GM12878 (cell line): ENCODE data around the gene MID1. TPM values are rescaled to one million over a fixed set of nuclear protein-coding genes. Genes with fewer than 3 reads are reported as not detected.

Experiments
- ATAC-seq: fragments of 200-7000 bp; cut with Tn5 transposase; 3 replicates; pipeline ENCODE4 v1.9.1; 2020; ENCODE audit warnings: mild to moderate bottlenecking, moderate library complexity
- BruUV-seq: library from RNA; stranded (reverse); fragments of 400-500 nt; replicated peaks from 2 replicates; lab custom pipeline; 2021; lab: Mats Ljungman, UMichigan
- CTCF ChIA-PET: fragments of 300-600 bp; sonication (Branson Sonifier 250); formaldehyde crosslinking; extraction: SDS; loops from one replicate; lab custom pipeline; 2021; ENCODE audit warnings: inconsistent platforms; lab: Yijun Ruan, JAX
- POLR2A ChIA-PET: fragments of 350-600 bp; formaldehyde crosslinking; extraction: SDS; loops from one replicate; lab custom pipeline; 2021; ENCODE audit warnings: inconsistent platforms; lab: Charles Lee
- RAD21 ChIA-PET: fragments of 300-600 bp; sonication (Branson Sonifier 250); formaldehyde crosslinking; loops from one replicate; lab custom pipeline; 2023; ENCODE audit warnings: antibody characterized with exemption; ENCODE audit not compliant: unreplicated experiment; lab: Charles Lee
- SMC1A ChIA-PET: fragments of 300-600 bp; sonication (Branson Sonifier 250); formaldehyde crosslinking; loops from one replicate; lab custom pipeline; 2023; ENCODE audit not compliant: unreplicated experiment, uncharacterized antibody; lab: Charles Lee
- DNase-seq: peaks from one replicate; pipeline ENCODE4 v3.0.0-alpha.2; 2011; ENCODE audit warnings: low read depth, low spot score
- FAIRE-seq: peaks from 3 replicates; lab custom pipeline; 2011; peaks lifted over from hg19 to GRCh38; lab: Jason Lieb, UNC
- H2AFZ ChIP-seq: 2 replicates; pipeline ENCODE4 v1.6.0; 2011; ENCODE audit warnings: low read depth, low read length, control low read depth; ENCODE audit not compliant: control insufficient read depth
- H3K27ac ChIP-seq: 2 replicates; pipeline ENCODE4 v1.5.1; 2011; ENCODE audit warnings: control low read depth; ENCODE audit not compliant: control insufficient read depth, insufficient read depth
- H3K27me3 ChIP-seq, 2 experiments: replicated peaks in 1 of 2; 2 replicates each; pipeline versions ENCODE4 v1.6.0 to v1.6.1; 2011; ENCODE audit warnings: low read length in 1 of 2; ENCODE audit not compliant: control insufficient read depth in 2 of 2, insufficient read depth in 2 of 2
- H3K36me3 ChIP-seq, 2 experiments: 2 replicates each; pipeline ENCODE4 v1.5.1; 2011; ENCODE audit warnings: low read length in 1 of 2; ENCODE audit not compliant: control insufficient read depth in 2 of 2, insufficient read depth in 2 of 2
- H3K4me1 ChIP-seq: 2 replicates; pipeline ENCODE4 v1.6.1; 2011; ENCODE audit warnings: mild to moderate bottlenecking, low read length, moderate library complexity, mixed read lengths; ENCODE audit not compliant: control insufficient read depth, insufficient read depth
- H3K4me2 ChIP-seq: 2 replicates; pipeline ENCODE4 v1.6.0; 2011; ENCODE audit warnings: control low read depth; ENCODE audit not compliant: control insufficient read depth, insufficient read depth
- H3K4me3 ChIP-seq: fragments of 200-600 bp; sonication (generic); 2 replicates; pipeline ENCODE4 v1.5.1; 2016
- H3K79me2 ChIP-seq: 2 replicates; pipeline ENCODE4 v1.6.0; 2011; ENCODE audit warnings: low read length; ENCODE audit not compliant: control insufficient read depth, insufficient read depth
- H3K9ac ChIP-seq: 2 replicates; pipeline ENCODE4 v1.8.0; 2011; ENCODE audit warnings: low read length, control low read depth, mixed read lengths; ENCODE audit not compliant: control insufficient read depth, insufficient read depth
- H3K9me3 ChIP-seq: replicated peaks from 3 replicates; pipeline ENCODE4 v1.5.1; 2011; ENCODE audit warnings: mild to moderate bottlenecking, low read length; ENCODE audit not compliant: control insufficient read depth, insufficient read depth
- H4K20me1 ChIP-seq: 2 replicates; pipeline ENCODE4 v1.6.0; 2011; ENCODE audit not compliant: control insufficient read depth, insufficient read depth
- BHLHE40 ChIP-seq, 2 experiments: fragments of 450-650 bp in 1 of 2; IDR thresholded peaks; 2 replicates each; pipeline ENCODE4 v1.6.1; 2011 to 2017; ENCODE audit warnings: low read depth in 2 of 2, borderline replicate concordance in 1 of 2, improper control_type of control experiment in 1 of 2, low read length in 1 of 2, mild to moderate bottlenecking in 1 of 2
- GABPA ChIP-seq: IDR thresholded peaks from 2 replicates; pipeline ENCODE4 v1.6.1; 2014; ENCODE audit warnings: antibody characterized with exemption, low read depth, mild to moderate bottlenecking, inconsistent platforms
- KAT2A ChIP-seq: conservative IDR thresholded peaks from 2 replicates; pipeline ENCODE4 v1.6.1; 2011; ENCODE audit warnings: low read depth, low read length; ENCODE audit not compliant: control insufficient read depth
- KDM1A ChIP-seq: fragments of 200-600 bp; sonication (generic); IDR thresholded peaks from 2 replicates; pipeline ENCODE4 v1.6.1; 2016; ENCODE audit warnings: borderline replicate concordance
- KLF5 ChIP-seq: fragments of 450-650 bp; IDR thresholded peaks from 2 replicates; pipeline ENCODE4 v1.6.1; 2014; ENCODE audit warnings: mild to moderate bottlenecking; ENCODE audit not compliant: partially characterized antibody
- RCOR1 ChIP-seq: conservative IDR thresholded peaks from 2 replicates; pipeline ENCODE4 v1.6.1; 2012; ENCODE audit warnings: low read depth, low read length, improper control_type of control experiment
- SREBF2 ChIP-seq: IDR thresholded peaks from 2 replicates; pipeline ENCODE4 v1.6.1; 2012; ENCODE audit warnings: mild to moderate bottlenecking, low read length
- TARDBP ChIP-seq: IDR thresholded peaks from 2 replicates; pipeline ENCODE4 v1.6.1; 2016; ENCODE audit warnings: borderline replicate concordance
- TBL1XR1 ChIP-seq: IDR thresholded peaks from 2 replicates; pipeline ENCODE4 v1.6.1; 2012; ENCODE audit warnings: low read depth, low read length, improper control_type of control experiment
- USF1 ChIP-seq: IDR thresholded peaks from 2 replicates; pipeline ENCODE4 v1.6.1; 2011; ENCODE audit warnings: borderline replicate concordance, low read depth, mild to moderate bottlenecking, moderate library complexity, mixed read lengths, low read length; ENCODE audit not compliant: insufficient read depth; ENCODE audit errors: extremely low read length
- in situ Hi-C: fragments of 300-500 bp; cut with MboI; formaldehyde crosslinking; loops from 9 replicates; pipeline ENCODE4 v1.14.3; 2018; ENCODE audit warnings: mixed read lengths
- intact Hi-C: fragments of 100-400 bp; cut with micrococcal nuclease; formaldehyde crosslinking; loops from one replicate; pipeline ENCODE4 v1.14.2; 2022; ENCODE audit not compliant: unreplicated experiment
- polyA plus RNA-seq, 11 experiments: library from polyadenylated mRNA; depleted of rRNA in 4 of 11; unstranded in 6 of 11; stranded (reverse) in 5 of 11; fragments of >200 nt; fragmentation: Nextera tagmentation in 4 of 11; fragmentation: Illumina TruSeq in 1 of 11; extraction: Ambion mirVana in 4 of 11; extraction: Trizol in 1 of 11; gene quantifications; 1 replicate in 1 of 11; 2 replicates in 10 of 11; pipeline versions ENCODE4 v1.2.1 to v1.2.3, GENCODE V29; 2011 to 2016; ENCODE audit warnings: inconsistent platforms in 2 of 11, missing spikeins in 2 of 11, low read depth in 1 of 11
- total RNA-seq, 4 experiments: library from RNA; depleted of rRNA in 3 of 4; stranded (reverse); fragments of >200 nt in 3 of 4; fragmentation: Illumina TruSeq in 1 of 4; extraction: Trizol in 1 of 4; gene quantifications; 2 replicates each; pipeline versions ENCODE4 v1.2.1 to v1.2.3, GENCODE V29; 2013 to 2021
- TF ChIP-seq, protein P1 (sequence below): fragments of 450-650 bp; IDR thresholded peaks from 2 replicates; pipeline ENCODE4 v1.6.1; 2016; ENCODE audit warnings: mild to moderate bottlenecking
- TF ChIP-seq, protein P2 (sequence below): fragments of 450-650 bp; IDR thresholded peaks from 2 replicates; pipeline ENCODE4 v1.6.1; 2017; ENCODE audit warnings: mild to moderate bottlenecking, moderate library complexity
- TF ChIP-seq, protein P3 (sequence below): fragments of 450-650 bp; conservative IDR thresholded peaks from 2 replicates; pipeline ENCODE4 v1.6.1; 2017; ENCODE audit warnings: mild to moderate bottlenecking, moderate library complexity

The MID1 gene
- total and polyA plus RNA-seq, 10 of the 15 experiments (the other 5 are each of a cell fraction or from before 2014, with no cell fraction given), result 0.04 to 0.51 (median 0.14) TPM; not detected in 1

- no peak for TF ChIP-seq USF1
These were observed 124.7 kb downstream of the MID1 start (continued) for GRCh38 chrX:10495677-10496076.

DNA sequence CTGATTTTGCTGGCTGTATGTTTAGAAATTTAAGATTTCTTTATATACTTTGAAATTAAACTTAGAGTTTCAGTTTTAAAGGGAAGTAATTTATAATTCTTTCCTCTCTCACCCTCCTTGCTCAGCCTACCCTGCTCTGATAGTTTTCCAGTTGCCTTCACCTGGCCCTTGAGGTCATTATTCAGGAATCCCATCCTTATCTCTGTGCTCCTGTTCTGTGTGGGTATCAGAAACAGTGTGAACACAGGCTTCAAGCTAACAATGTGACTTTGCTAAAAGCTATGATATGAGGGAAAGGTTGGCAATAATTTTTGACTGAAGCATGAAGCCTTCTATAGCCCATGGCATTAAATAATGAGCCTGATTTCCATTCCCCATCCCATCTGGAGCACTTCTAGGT is 128.1 kb downstream of the MID1 start:
- in situ Hi-C loops, result no loop called here
- no peaks in the 10 kb centered on the region for H4K20me1 ChIP-seq
- no peak overlapping the region for H2AFZ ChIP-seq
- no peak overlapping the region for H3K27ac ChIP-seq
- no peaks in the 10 kb centered on the region for H3K36me3 ChIP-seq
- no TSS peak for BruUV-seq
- ChIA-PET RAD21 (no interaction called here), POLR2A (no interaction called here), SMC1A (interaction anchor here (0.9 kb wide), 1 partner anchor 11 kb away, joined by 3 read pairs; no protein-coding TSS in a partner anchor), CTCF (no interaction called here)
- no peak overlapping the region for H3K4me2 ChIP-seq
- no peaks in the 10 kb centered on the region for H3K4me1 ChIP-seq
- no peaks in the 10 kb centered on the region for H3K79me2 ChIP-seq
- H3K4me3 ChIP-seq, result no peak overlapping the region
- no peak for DNase-seq
- no peaks in the 10 kb centered on the region for H3K27me3 ChIP-seq
- ATAC-seq, result no peak
- intact Hi-C loops, result no loop called here
- no peak for FAIRE-seq
- no peaks in the 10 kb centered on the region for H3K9me3 ChIP-seq
- no peak overlapping the region for H3K9ac ChIP-seq
- TF ChIP-seq SREBF2 (no peak), BHLHE40 (IDR thresholded peaks at IDR 0.05; ENCODE audit: borderline replicate concordance in 1 of 2, low read depth in 2 of 2, low read length in 1 of 2) (no peak), KDM1A (no peak), KLF5 (no peak), TARDBP (no peak), GABPA (no peak), KAT2A (no peak), TBL1XR1 (no peak), RCOR1 (no peak)
- TF ChIP-seq, protein P1, sequence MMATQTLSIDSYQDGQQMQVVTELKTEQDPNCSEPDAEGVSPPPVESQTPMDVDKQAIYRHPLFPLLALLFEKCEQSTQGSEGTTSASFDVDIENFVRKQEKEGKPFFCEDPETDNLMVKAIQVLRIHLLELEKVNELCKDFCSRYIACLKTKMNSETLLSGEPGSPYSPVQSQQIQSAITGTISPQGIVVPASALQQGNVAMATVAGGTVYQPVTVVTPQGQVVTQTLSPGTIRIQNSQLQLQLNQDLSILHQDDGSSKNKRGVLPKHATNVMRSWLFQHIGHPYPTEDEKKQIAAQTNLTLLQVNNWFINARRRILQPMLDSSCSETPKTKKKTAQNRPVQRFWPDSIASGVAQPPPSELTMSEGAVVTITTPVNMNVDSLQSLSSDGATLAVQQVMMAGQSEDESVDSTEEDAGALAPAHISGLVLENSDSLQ, result no peak
- TF ChIP-seq, protein P2, sequence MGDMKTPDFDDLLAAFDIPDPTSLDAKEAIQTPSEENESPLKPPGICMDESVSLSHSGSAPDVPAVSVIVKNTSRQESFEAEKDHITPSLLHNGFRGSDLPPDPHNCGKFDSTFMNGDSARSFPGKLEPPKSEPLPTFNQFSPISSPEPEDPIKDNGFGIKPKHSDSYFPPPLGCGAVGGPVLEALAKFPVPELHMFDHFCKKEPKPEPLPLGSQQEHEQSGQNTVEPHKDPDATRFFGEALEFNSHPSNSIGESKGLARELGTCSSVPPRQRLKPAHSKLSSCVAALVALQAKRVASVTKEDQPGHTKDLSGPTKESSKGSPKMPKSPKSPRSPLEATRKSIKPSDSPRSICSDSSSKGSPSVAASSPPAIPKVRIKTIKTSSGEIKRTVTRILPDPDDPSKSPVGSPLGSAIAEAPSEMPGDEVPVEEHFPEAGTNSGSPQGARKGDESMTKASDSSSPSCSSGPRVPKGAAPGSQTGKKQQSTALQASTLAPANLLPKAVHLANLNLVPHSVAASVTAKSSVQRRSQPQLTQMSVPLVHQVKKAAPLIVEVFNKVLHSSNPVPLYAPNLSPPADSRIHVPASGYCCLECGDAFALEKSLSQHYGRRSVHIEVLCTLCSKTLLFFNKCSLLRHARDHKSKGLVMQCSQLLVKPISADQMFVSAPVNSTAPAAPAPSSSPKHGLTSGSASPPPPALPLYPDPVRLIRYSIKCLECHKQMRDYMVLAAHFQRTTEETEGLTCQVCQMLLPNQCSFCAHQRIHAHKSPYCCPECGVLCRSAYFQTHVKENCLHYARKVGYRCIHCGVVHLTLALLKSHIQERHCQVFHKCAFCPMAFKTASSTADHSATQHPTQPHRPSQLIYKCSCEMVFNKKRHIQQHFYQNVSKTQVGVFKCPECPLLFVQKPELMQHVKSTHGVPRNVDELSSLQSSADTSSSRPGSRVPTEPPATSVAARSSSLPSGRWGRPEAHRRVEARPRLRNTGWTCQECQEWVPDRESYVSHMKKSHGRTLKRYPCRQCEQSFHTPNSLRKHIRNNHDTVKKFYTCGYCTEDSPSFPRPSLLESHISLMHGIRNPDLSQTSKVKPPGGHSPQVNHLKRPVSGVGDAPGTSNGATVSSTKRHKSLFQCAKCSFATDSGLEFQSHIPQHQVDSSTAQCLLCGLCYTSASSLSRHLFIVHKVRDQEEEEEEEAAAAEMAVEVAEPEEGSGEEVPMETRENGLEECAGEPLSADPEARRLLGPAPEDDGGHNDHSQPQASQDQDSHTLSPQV, result no peak
- TF ChIP-seq, protein P3, sequence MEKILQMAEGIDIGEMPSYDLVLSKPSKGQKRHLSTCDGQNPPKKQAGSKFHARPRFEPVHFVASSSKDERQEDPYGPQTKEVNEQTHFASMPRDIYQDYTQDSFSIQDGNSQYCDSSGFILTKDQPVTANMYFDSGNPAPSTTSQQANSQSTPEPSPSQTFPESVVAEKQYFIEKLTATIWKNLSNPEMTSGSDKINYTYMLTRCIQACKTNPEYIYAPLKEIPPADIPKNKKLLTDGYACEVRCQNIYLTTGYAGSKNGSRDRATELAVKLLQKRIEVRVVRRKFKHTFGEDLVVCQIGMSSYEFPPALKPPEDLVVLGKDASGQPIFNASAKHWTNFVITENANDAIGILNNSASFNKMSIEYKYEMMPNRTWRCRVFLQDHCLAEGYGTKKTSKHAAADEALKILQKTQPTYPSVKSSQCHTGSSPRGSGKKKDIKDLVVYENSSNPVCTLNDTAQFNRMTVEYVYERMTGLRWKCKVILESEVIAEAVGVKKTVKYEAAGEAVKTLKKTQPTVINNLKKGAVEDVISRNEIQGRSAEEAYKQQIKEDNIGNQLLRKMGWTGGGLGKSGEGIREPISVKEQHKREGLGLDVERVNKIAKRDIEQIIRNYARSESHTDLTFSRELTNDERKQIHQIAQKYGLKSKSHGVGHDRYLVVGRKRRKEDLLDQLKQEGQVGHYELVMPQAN, result no peak
